ENCODE measurements around the gene POU3F1.

POU3F1 gene

DNA sequence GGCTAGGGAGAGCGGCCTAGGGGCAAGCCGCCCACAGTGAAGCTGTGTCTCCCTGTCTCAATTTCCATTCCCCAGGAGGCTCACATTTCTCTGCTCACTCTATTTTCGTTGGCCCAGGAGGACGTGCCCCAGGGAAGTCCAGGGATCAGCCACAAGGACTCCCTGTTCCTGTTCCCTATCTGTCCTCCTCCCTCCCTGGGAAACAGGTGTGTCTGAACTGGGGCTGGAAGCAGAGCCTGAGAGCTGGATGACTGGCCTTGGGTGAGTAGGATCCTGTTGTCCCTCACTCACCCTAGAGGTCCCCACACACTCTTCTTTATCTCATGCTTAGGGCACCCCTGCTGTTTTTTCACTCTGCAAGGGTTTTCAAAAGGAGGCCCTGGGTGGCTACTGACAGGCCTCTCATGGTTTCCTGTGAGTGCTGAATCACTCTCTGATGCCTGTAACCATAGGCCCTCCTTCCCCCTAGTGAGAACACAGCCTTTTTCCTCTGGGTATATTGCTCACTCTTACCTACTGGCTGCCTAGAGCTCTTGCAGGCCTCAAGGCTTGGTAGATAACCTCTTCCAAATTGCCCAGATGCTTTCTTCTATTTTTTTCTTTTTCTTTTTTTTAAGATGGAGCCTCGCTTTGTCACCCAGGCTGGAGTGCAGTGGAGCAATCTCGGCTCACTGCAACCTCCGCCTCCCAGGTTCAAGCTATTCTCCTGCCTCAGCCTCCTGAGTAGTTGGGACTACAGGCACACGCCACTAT lies 37.3 kb downstream of the POU3F1 start:
- no peak overlapping the region for H2AFZ ChIP-seq (ENCODE audit: low read depth, low read length)
- H2BK15ac ChIP-seq (ENCODE audit: low read depth, poor library complexity, severe bottlenecking): peak overlapping the region; percentile 56
- peak overlapping the region; percentile 36 for H4K8ac ChIP-seq (ENCODE audit: low read length)
- no peak overlapping the region for H3K4me3 ChIP-seq (ENCODE audit: insufficient read depth in 1 of 2, low read depth in 1 of 2, low read length in 2 of 2)
- DNase-seq: peak; percentile 75
- peak overlapping the region; percentile 67 for H3K9ac ChIP-seq (ENCODE audit: low read length)
- H4K91ac ChIP-seq (ENCODE audit: low read length): peak overlapping the region; percentile 1
- H3K27me3 ChIP-seq (ENCODE audit: control insufficient read depth in 1 of 2, insufficient read depth in 1 of 2, low read length in 2 of 2): no peaks in the 10 kb centered on the region
- H2AK5ac ChIP-seq (ENCODE audit: low read length, severe bottlenecking): no peak overlapping the region
- no peak overlapping the region for H3K14ac ChIP-seq (ENCODE audit: low read length in 2 of 2)
- H3K18ac ChIP-seq (ENCODE audit: low read depth in 1 of 2, low read length in 2 of 2): peak overlapping the region in 1 of 2 experiments; percentile 16
- WGBS: 70% methylated on average over 8 of the region's 8 CpGs
- H3K27ac ChIP-seq (ENCODE audit: low read length, poor library complexity, severe bottlenecking): peak overlapping the region; percentile 32
- H3K4ac ChIP-seq (ENCODE audit: low read depth in 1 of 2, low read length in 2 of 2): no peak overlapping the region
- H3K79me1 ChIP-seq (replicated peaks; ENCODE audit: low read length, poor library complexity, severe bottlenecking): no peaks in the 10 kb centered on the region
- H3K4me1 ChIP-seq (ENCODE audit: control insufficient read depth, insufficient read depth, low read depth, low read length): peaks cover 15% of the 10 kb centered on the region
- no peak overlapping the region for H2BK120ac ChIP-seq (ENCODE audit: low read depth, low read length)
- H2BK5ac ChIP-seq (ENCODE audit: low read depth, low read length, poor library complexity, severe bottlenecking): no peak overlapping the region
- no peak overlapping the region for H3K4me2 ChIP-seq (ENCODE audit: low read length, poor library complexity, severe bottlenecking)
- H3K9me3 ChIP-seq (ENCODE audit: control insufficient read depth, low read length): no peaks in the 10 kb centered on the region
- no peak overlapping the region for H3K23ac ChIP-seq (ENCODE audit: low read length in 2 of 2)
- H2BK12ac ChIP-seq (ENCODE audit: low read length in 2 of 2): peak overlapping the region in 1 of 2 experiments; percentile 73
- H3K36me3 ChIP-seq (ENCODE audit: control insufficient read depth in 1 of 2, insufficient read depth in 2 of 2, low read depth in 1 of 2, low read length in 2 of 2): no peaks in the 10 kb centered on the region

DNA sequence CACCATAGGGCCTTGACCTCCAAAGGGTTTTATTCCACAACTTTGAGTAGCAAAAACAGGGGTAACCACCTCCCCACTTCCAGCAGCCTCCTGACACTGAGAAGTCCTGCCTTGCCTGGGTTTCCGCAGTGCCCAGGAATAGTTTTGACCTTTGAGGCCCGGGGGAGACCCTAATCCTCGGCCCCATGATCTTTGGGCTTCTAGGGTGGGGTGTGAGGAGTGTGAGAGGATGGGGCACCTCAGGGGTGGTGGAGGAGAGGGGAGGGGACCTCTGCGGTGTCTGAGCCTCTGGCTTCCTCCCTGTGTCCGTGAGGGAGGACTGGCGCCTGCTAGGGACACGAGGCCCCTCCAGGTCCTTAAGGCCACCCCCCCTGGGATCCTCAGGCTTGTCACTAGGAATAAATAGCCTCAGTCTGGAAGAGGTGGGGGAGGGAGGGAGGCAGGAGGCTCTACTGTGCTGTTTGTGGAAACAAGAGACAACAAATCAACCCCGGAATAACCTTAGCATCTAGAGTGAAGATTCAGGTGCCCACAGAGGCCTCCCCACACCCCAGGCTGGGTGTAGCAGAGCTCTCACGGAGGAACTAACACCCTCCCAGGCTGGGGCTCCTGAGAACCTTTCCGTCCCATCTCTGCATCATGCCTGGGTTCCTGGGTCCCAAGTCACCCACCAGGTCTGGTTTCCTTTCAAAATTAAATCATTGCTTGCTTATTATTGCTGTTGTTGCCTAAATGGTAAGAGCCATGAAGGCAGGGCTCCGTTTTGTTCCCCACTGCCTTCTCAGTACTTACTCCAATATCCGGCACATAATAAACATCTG lies 40.4 kb downstream of the POU3F1 start:
- H2BK15ac ChIP-seq (ENCODE audit: low read depth, poor library complexity, severe bottlenecking): peak overlapping the region; percentile 78
- peak overlapping the region; percentile 55 for H3K9ac ChIP-seq (ENCODE audit: low read length)
- no peaks in the 10 kb centered on the region for H3K79me1 ChIP-seq (replicated peaks; ENCODE audit: low read length, poor library complexity, severe bottlenecking)
- H2BK12ac ChIP-seq (ENCODE audit: low read length in 2 of 2): peak overlapping the region in 1 of 2 experiments; percentile 45
- peak overlapping the region; percentile 17 for H2AK5ac ChIP-seq (ENCODE audit: low read length, severe bottlenecking)
- DNase-seq: no peak
- H3K14ac ChIP-seq (ENCODE audit: low read length in 2 of 2): no peak overlapping the region
- no peaks in the 10 kb centered on the region for H3K27me3 ChIP-seq (ENCODE audit: control insufficient read depth in 1 of 2, insufficient read depth in 1 of 2, low read length in 2 of 2)
- 49% methylated on average over 11 of the region's 12 CpGs for WGBS
- no peaks in the 10 kb centered on the region for H3K9me3 ChIP-seq (ENCODE audit: control insufficient read depth, low read length)
- H4K8ac ChIP-seq (ENCODE audit: low read length): peak overlapping the region; percentile 47
- H3K4me3 ChIP-seq (ENCODE audit: insufficient read depth in 1 of 2, low read depth in 1 of 2, low read length in 2 of 2): peak overlapping the region in 1 of 2 experiments; percentile 59
- H3K4me2 ChIP-seq (ENCODE audit: low read length, poor library complexity, severe bottlenecking): no peak overlapping the region
- no peak overlapping the region for H2BK5ac ChIP-seq (ENCODE audit: low read depth, low read length, poor library complexity, severe bottlenecking)
- no peak overlapping the region for H3K23ac ChIP-seq (ENCODE audit: low read length in 2 of 2)
- H3K27ac ChIP-seq (ENCODE audit: low read length, poor library complexity, severe bottlenecking): no peak overlapping the region
- peak overlapping the region; percentile 54 to 80 for H3K18ac ChIP-seq (ENCODE audit: low read depth in 1 of 2, low read length in 2 of 2)
- H3K4me1 ChIP-seq (ENCODE audit: control insufficient read depth, insufficient read depth, low read depth, low read length): peaks cover 29% of the 10 kb centered on the region
- peak overlapping the region in 1 of 2 experiments; percentile 81 for H3K4ac ChIP-seq (ENCODE audit: low read depth in 1 of 2, low read length in 2 of 2)
- peak overlapping the region; percentile 39 for H2BK120ac ChIP-seq (ENCODE audit: low read depth, low read length)
- peaks cover 0 to 6% of the 10 kb centered on the region in 2 experiments for H3K36me3 ChIP-seq (ENCODE audit: control insufficient read depth in 1 of 2, insufficient read depth in 2 of 2, low read depth in 1 of 2, low read length in 2 of 2)
- H4K91ac ChIP-seq (ENCODE audit: low read length): no peak overlapping the region
- H2AFZ ChIP-seq (ENCODE audit: low read depth, low read length): peak overlapping the region; percentile 15

DNA sequence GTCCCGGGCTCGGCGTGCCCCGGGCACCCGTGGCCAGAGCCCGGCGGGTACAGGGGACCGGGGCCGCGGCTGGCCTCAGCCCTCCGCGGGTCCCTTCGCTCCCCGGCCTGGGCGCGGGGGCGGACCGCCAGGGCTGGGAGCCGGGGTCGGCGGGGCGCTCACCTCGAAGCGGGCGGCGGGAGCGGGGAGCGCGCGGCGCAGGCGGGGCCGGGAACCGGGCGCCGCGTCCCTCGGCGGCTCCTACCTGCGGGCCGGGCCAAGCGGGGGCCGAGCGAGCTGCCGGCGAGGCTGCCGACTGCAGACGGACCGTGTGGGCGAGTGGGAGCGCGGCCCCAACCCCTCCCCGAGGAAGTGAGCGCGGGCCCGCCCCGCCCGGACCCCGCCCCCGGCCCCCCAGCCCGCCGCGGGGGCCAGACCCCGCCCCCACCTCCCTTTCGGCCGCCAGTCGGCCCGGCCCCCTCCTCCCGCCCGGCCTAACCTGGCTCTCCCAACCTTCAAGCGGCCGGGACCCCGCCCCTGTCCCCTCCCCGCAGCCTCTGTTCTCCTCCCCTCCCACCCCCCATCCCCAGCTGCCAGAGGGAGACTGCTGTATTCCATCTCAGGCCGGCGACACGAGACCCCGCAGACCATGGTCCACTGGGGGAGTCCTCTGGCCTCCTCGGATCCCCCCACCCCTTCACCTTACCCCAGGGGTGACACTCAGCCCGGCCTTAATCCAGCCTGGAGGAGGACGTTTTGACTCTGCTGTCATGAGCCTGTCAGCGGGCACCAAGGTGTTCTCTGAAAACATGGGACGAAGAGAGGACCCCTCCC lies 41.2 kb downstream of the POU3F1 start, which contains the start of gene FHL3:
Gene FHL3, minus strand, starts transcription at position 320 of the 813 bp plus-strand sequence. CDS start 6,102 bp downstream, outside the sequence.
- peak within 1 kb of the TSS in 1 of 2 experiments; percentile 98 for H3K23ac ChIP-seq (ENCODE audit: low read length in 2 of 2)
- peak; percentile 42 for DNase-seq
- WGBS: 2% methylated on average over 49 of the region's 83 CpGs
- peaks cover 0 to 6% of the 10 kb centered on the region in 2 experiments for H3K36me3 ChIP-seq (ENCODE audit: control insufficient read depth in 1 of 2, insufficient read depth in 2 of 2, low read depth in 1 of 2, low read length in 2 of 2)
- H3K4me2 ChIP-seq (ENCODE audit: low read length, poor library complexity, severe bottlenecking): peak within 1 kb of the TSS; percentile 85
- H3K14ac ChIP-seq (ENCODE audit: low read length in 2 of 2): peak within 1 kb of the TSS in 1 of 2 experiments; percentile 96
- H3K4ac ChIP-seq (ENCODE audit: low read depth in 1 of 2, low read length in 2 of 2): peak within 1 kb of the TSS; percentile 58 to 81
- H3K4me3 ChIP-seq (ENCODE audit: insufficient read depth in 1 of 2, low read depth in 1 of 2, low read length in 2 of 2): peak within 1 kb of the TSS; percentile 76 to 94
- peak within 1 kb of the TSS; percentile 57 for H3K27ac ChIP-seq (ENCODE audit: low read length, poor library complexity, severe bottlenecking)
- H3K4me1 ChIP-seq (ENCODE audit: control insufficient read depth, insufficient read depth, low read depth, low read length): peaks cover 36% of the 10 kb centered on the region
- H2BK120ac ChIP-seq (ENCODE audit: low read depth, low read length): peak within 1 kb of the TSS; percentile 66
- H3K9ac ChIP-seq (ENCODE audit: low read length): peak within 1 kb of the TSS; percentile 93
- H3K79me1 ChIP-seq (replicated peaks; ENCODE audit: low read length, poor library complexity, severe bottlenecking): no peaks in the 10 kb centered on the region
- peak within 1 kb of the TSS; percentile 47 for H2AK5ac ChIP-seq (ENCODE audit: low read length, severe bottlenecking)
- H4K91ac ChIP-seq (ENCODE audit: low read length): peak within 1 kb of the TSS; percentile 47
- H4K8ac ChIP-seq (ENCODE audit: low read length): peak within 1 kb of the TSS; percentile 73
- no peaks in the 10 kb centered on the region for H3K27me3 ChIP-seq (ENCODE audit: control insufficient read depth in 1 of 2, insufficient read depth in 1 of 2, low read length in 2 of 2)
- H2BK5ac ChIP-seq (ENCODE audit: low read depth, low read length, poor library complexity, severe bottlenecking): peak within 1 kb of the TSS; percentile 47
- H3K9me3 ChIP-seq (ENCODE audit: control insufficient read depth, low read length): no peaks in the 10 kb centered on the region
- peak within 1 kb of the TSS; percentile 45 to 49 for H2BK12ac ChIP-seq (ENCODE audit: low read length in 2 of 2)
- peak within 1 kb of the TSS; percentile 78 for H2BK15ac ChIP-seq (ENCODE audit: low read depth, poor library complexity, severe bottlenecking)
- H3K18ac ChIP-seq (ENCODE audit: low read depth in 1 of 2, low read length in 2 of 2): peak within 1 kb of the TSS; percentile 70 to 80
- H2AFZ ChIP-seq (ENCODE audit: low read depth, low read length): peak within 1 kb of the TSS; percentile 47

All from mesenchymal stem cell (in vitro differentiated cells and primary cell).